NK-92 (cell line): ENCODE measurements around the gene GNG11.

Source experiments
- DNase-seq: peaks from one replicate; lab custom pipeline; 2025; ENCODE audit not compliant: unreplicated experiment; lab: John Stamatoyannopoulos, UW

Gene GNG11

DNA sequence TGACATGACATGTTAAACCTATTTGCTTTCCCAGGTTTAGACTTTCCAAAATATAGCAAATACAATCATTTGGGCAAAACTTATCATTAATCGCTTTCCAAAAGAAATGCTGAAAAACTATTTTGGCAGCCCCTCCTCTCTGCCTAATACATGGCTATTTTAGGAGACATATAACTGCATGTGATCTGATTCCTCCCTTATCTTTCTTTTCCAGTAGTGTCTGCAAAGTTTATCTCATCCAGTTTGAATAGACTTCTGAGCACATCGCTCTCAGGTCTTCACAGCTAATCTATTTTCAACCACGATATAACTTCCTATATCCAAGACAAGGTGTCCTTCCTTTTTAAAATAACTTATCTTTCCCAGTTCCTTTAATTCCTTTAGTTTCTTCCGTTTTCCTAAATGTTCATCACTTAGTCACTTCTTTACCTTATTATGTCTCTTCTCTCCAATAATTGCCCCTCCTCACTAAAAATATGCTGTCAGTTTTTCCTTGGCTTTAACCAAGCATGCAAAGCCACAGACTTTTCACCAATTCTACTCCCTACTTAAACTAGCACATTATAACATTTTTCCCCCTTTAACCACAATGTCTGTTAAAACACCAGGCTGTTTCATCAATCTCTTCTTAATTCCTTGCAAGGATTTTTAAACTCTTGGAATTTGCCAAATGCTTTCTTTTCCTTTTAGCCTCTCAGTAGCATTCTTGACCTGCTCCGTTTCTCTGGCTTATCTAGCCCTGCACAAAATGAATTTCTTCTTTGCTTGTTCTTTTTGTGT is 24.4 kb downstream of the GNG11 start:
- DNase-seq: no peak

GRCh38 chr7:93948106-93948505 is 26.6 kb downstream of the GNG11 start:
- no peak for DNase-seq

DNA sequence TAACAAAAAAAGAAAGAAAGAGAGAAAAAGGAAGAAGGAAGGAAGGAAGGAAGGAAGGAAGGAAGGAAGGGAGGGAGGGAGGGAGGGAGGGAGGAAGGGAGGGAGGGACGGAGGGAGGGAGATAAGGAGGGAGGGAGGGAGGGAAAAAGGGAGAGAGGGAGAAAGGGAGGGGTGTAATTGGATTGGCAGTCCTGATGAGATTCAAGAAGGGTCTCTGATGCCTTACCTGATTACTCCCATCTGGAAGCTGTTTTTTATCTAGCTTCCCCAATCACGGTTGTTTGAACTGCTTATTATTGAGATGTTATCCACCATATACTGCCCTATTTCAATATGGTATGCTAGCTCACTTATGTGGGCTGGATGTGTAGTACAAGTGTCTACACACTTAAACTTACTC is 27.3 kb downstream of the GNG11 start:
- no peak for DNase-seq

DNA sequence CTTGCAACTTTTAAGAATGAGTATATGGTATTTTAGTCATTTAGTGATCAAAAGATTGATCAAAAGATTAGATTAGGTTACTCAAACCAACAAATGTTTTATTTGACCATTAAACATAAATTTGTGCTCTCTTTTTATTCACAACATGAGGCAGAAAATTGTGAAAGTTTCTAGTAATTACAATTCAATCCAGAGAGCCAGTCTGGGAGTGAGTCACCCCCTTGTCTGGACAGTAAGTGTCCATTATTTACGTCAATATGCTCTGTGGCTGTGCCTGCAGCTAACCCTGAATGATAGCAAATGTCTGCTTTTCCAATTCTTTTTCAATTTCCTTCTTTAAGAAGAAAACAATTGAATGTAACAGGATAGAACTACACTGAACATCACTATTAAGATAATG is 27.9 kb downstream of the GNG11 start:
- no peak for DNase-seq

DNA sequence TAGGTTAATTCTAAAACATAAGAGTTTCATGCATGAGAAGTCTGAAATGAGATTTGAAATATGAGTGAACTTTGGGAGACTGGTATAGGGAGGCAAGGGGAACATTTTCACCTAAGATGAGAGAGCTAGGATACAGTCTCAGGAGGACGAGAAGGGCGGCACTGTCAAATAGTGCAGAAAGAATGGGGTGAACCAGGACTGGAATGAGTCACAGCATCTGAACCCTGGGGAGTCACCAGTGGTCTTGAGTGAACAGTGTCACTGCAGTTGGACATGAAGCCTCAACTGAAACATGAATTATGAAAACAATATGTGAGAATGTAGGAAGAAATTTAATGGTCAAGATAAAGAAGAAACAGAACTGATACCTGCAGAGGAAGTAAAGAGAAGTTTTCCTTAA is 33.8 kb downstream of the GNG11 start:
- DNase-seq: no peak

DNA sequence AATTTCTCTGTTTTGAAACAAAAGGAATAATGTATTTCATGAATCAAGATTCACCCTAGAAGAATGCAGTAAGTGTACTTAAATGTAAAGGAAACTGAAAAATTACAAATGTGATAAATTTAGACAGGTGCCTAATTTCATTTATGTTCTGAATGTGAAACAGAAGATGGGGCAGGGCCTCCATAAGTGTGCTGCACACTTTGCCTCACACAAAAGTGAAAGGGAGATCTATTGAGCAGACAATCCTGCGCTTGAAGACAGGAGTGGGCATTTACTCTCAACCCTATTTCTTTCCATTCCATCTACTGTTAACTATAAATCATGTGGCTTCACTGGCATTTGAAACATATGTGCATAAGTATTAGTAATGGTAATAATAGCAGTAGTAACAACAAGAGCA is 36.2 kb downstream of the GNG11 start:
- no peak for DNase-seq

GRCh38 chr7:93958216-93958615 is 36.7 kb downstream of the GNG11 start:
- DNase-seq: no peak

DNA sequence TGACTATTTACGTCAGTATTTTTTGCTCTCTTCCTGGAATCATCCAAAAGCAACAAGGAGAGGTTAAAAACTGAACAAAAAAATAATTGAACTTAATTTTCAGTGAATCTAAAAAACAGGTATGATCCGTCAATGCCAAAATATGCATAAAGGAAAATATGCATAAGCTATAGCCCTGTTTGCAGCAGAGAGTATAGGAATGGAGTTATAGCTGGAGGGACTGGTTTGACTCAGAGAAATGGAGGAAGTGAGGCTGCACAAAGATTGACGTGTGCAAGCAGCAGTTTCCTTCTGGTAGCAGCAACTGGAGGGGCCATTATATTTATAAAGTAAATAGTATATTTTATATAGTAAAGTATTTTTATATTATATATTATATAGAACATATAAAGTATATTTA is 37.1 kb downstream of the GNG11 start:
- no peak for DNase-seq

- no peak for DNase-seq
These were observed 39.5 kb downstream of the GNG11 start for GRCh38 chr7:93960986-93961385.

DNA sequence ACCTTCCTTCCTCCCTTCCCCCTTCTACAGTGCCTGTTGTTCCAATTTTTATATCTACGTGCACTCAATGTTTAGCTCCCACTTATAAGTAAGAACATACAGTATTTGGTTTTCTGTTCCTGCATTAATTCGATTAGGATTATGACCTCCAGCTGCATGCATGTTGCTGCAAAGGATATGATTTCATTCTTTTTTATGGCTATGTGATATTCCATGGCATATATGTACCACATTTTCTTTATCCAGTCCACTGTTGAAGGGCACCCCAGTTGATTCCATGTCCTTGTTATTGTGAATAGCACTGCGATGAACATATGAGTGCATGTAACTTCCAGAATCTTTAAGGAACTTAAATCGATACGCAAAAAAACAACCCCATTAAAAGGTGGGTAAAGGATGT is 42.7 kb downstream of the GNG11 start:
- DNase-seq: no peak

- no peak for DNase-seq
These were observed 43.3 kb downstream of the GNG11 start for GRCh38 chr7:93964813-93965212.

- no peak for DNase-seq
These were observed 47.5 kb downstream of the GNG11 start for GRCh38 chr7:93968911-93969620.

DNA sequence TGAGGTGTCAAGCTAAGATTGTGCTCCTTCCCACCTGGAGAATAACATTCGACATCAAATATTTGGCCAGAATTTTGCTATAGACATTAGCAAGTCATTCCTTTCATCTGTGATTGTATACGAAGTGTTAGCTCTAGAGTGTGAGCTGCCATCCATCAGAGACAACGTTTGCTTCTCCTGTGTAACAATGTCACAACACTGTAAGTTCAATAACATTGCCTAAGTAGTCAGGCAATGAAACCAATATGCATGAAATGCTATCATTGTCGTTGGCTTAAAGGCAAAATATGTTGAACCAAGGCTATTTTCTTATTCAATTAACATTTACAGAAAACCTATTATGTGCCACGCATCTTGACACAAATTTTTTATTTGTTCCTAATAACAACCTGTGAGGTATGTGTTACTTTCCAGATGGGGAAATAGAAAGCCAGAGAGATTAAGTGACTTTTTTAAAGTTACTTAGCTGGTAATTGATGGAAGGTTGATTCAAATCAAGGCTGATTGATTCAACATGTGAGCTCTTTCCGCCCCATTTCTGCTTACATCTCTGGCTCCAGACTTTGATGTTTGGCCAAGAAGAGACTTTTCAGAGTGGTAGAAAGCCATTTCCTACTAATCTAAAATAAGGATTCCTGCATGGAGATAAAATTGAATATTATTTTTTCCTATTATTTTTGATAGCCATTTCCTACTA is 50.6 kb downstream of the GNG11 start:
- no peak for DNase-seq

- no peak for DNase-seq
These were observed 51.6 kb downstream of the GNG11 start for GRCh38 chr7:93973134-93973533.

DNA sequence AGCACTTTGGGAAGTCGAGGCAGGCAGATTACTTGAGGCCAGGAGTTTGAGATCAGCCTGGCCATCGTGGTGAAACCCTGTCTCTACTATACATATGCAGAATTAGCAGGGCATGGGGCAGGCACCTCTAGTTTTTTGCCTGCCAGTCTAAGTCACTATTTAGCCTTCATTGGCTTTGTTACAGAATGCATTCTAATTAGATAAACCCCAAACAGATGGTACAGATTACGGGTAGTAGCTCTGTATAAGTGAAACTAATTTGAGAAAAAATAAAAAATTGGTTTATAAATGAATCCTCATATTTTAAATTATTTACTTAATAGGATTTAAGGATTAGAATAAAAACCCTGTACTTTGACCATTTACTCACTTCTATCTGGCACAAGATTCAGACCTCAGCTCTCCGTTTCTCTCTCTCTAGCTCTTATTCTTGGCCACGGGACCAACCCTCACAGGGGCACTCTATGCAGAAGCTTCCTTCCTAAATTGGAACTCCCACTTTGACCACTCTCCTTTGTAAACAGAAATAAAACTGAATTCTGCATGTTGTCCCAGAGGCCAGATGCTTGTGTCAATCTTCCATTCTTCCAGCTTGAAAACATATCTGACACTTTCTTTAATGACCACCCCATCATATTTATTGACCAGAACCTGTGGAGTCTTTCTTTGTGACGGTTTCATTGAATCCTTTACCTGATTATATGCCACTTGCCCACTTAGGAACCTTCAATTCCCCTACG is 55.8 kb downstream of the GNG11 start:
- DNase-seq: no peak
